ENCODE measurements around the gene MED7.

- TF ChIP-seq SUZ12 (IDR thresholded peaks at IDR 0.05; ENCODE audit: extremely low read depth, insufficient read depth, insufficient read length) (no peak), ZNF274 (IDR thresholded peaks at IDR 0.05; ENCODE audit: low read depth, low read length) (no peak), YY1 (IDR thresholded peaks at IDR 0.05; ENCODE audit: insufficient read depth, insufficient read length) (no peak)
Observed at GRCh38 chr5:157109744-157110143, 32.9 kb downstream of the MED7 start.

Measured in NT2/D1 (cell line).